ENCODE results near the gene CCDC3. TPM values are rescaled to one million over a fixed set of nuclear protein-coding genes. Genes with fewer than 3 reads are reported as not detected.

CCDC3 gene
- total and polyA plus RNA-seq, 2 of the 4 experiments (the other 2 are of a cell fraction): 0.29 to 0.36 TPM

DNA sequence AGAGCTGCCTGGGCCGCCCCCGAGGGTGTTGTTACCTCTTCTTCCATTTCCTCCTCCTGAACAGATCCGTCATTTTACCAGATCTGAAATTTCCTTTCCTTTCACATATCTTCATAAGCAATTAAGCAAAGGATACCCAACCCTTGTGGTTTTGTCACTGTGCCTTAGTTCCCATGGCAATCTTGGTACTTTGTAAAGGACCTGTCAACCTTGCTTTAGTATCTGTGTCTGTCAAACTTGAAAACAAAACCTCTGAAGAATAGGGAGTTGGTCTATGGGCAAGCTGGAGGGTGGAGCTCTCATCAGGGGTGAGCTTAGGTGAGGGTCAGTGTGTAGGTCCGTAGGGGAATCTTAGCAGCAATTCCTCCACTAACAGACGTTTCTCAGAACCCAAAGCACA, 25.4 kb upstream of the CCDC3 start:
- Histone ChIP-seq H3K4me1 (ENCODE audit: control insufficient read depth, insufficient read depth, low read length) (no peaks in the 10 kb centered on the region), H3K4me2 (ENCODE audit: low read depth, low read length) (no peak overlapping the region), H2BK20ac (ENCODE audit: low read depth, low read length) (no peak overlapping the region), H3K4me3 (ENCODE audit: insufficient read depth, low read depth, low read length) (no peak overlapping the region), H3K36me3 (ENCODE audit: control insufficient read depth, insufficient read depth, low read length) (no peaks in the 10 kb centered on the region), H2BK5ac (ENCODE audit: low read depth, low read length, poor library complexity, severe bottlenecking) (no peak overlapping the region), H3K18ac (ENCODE audit: low read depth, low read length) (no peak overlapping the region), H4K20me1 (ENCODE audit: insufficient read depth, low read length) (no peaks in the 10 kb centered on the region), H3K9me1 (ENCODE audit: insufficient read depth, low read length) (no peaks in the 10 kb centered on the region), H3K56ac (ENCODE audit: extremely low read depth, insufficient read depth, low read length) (no peak overlapping the region), H3K27me3 (ENCODE audit: control insufficient read depth, insufficient read depth, low read length) (no peaks in the 10 kb centered on the region; the same call in 1 of the 2 replicates), H2AK9ac (replicated peaks; ENCODE audit: low read depth, low read length, poor library complexity) (no peak overlapping the region), H2AK5ac (ENCODE audit: low read depth, low read length) (no peak overlapping the region), H3K79me1 (ENCODE audit: low read depth in 1 of 2, low read length in 2 of 2) (no peaks in the 10 kb centered on the region), H4K8ac (ENCODE audit: low read depth in 2 of 2, low read length in 2 of 2) (no peak overlapping the region), H2BK120ac (ENCODE audit: low read depth, low read length) (no peak overlapping the region), H3K27ac (ENCODE audit: insufficient read depth, low read length) (no peak overlapping the region), H3K9me3 (ENCODE audit: control insufficient read depth, insufficient read depth, low read length) (peaks cover 6% of the 10 kb centered on the region), H2AFZ (replicated peaks; ENCODE audit: low read length, poor library complexity) (no peak overlapping the region), H3K23ac (ENCODE audit: low read depth, low read length) (no peak overlapping the region), H3K9ac (ENCODE audit: low read depth, low read length) (no peak overlapping the region), H2BK15ac (ENCODE audit: low read depth, low read length) (no peak overlapping the region), H3K14ac (replicated peaks; ENCODE audit: low read depth, low read length) (no peak overlapping the region), H4K91ac (ENCODE audit: insufficient read depth, low read depth, low read length) (no peak overlapping the region), H4K5ac (ENCODE audit: low read depth, low read length) (no peak overlapping the region), H3K4ac (ENCODE audit: low read depth, low read length) (no peak overlapping the region)
- dilution Hi-C loops (cut with HindIII; ENCODE audit: low sequenced_read_pairs, unreplicated experiment): no loop called here
- ChIA-PET POLR2A (ENCODE audit: unreplicated experiment) (no interaction called here), CTCF (no interaction called here)
- BruUV-seq (replicated peaks): no TSS peak
- no peak for DNase-seq
- no peak for ATAC-seq (ENCODE audit: low read depth)
- TF ChIP-seq CHD1 (IDR thresholded peaks at IDR 0.05; ENCODE audit: low read depth, low read length) (no peak), MAFK (IDR thresholded peaks at IDR 0.05; ENCODE audit: low read depth, low read length) (no peak), CEBPB (IDR thresholded peaks at IDR 0.05; ENCODE audit: low read depth, low read length) (no peak), FOS (IDR thresholded peaks at IDR 0.05; ENCODE audit: low read depth, low read length) (no peak), MXI1 (IDR thresholded peaks at IDR 0.05; ENCODE audit: borderline replicate concordance, low read depth, low read length) (no peak), SMC3 (IDR thresholded peaks at IDR 0.05; ENCODE audit: low read depth, low read length) (no peak), RFX5 (IDR thresholded peaks at IDR 0.05; ENCODE audit: low read depth, low read length) (no peak), RAD21 (IDR thresholded peaks at IDR 0.05; ENCODE audit: low read length) (no peak), RCOR1 (IDR thresholded peaks at IDR 0.05; ENCODE audit: insufficient replicate concordance, low read length) (no peak), NFE2L2 (IDR thresholded peaks at IDR 0.05; ENCODE audit: low read depth, low read length) (no peak), MAZ (IDR thresholded peaks at IDR 0.05; ENCODE audit: borderline replicate concordance, low read depth, low read length) (no peak), POLR2A (IDR thresholded peaks at IDR 0.05; ENCODE audit: low read depth, low read length) (no peak), BHLHE40 (IDR thresholded peaks at IDR 0.05; ENCODE audit: low read depth, low read length) (no peak)
- TF ChIP-seq, protein P1, sequence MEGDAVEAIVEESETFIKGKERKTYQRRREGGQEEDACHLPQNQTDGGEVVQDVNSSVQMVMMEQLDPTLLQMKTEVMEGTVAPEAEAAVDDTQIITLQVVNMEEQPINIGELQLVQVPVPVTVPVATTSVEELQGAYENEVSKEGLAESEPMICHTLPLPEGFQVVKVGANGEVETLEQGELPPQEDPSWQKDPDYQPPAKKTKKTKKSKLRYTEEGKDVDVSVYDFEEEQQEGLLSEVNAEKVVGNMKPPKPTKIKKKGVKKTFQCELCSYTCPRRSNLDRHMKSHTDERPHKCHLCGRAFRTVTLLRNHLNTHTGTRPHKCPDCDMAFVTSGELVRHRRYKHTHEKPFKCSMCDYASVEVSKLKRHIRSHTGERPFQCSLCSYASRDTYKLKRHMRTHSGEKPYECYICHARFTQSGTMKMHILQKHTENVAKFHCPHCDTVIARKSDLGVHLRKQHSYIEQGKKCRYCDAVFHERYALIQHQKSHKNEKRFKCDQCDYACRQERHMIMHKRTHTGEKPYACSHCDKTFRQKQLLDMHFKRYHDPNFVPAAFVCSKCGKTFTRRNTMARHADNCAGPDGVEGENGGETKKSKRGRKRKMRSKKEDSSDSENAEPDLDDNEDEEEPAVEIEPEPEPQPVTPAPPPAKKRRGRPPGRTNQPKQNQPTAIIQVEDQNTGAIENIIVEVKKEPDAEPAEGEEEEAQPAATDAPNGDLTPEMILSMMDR (conservative IDR thresholded peaks at IDR 0.05; ENCODE audit: low read depth, low read length): no peak
- TF ChIP-seq, protein P2, sequence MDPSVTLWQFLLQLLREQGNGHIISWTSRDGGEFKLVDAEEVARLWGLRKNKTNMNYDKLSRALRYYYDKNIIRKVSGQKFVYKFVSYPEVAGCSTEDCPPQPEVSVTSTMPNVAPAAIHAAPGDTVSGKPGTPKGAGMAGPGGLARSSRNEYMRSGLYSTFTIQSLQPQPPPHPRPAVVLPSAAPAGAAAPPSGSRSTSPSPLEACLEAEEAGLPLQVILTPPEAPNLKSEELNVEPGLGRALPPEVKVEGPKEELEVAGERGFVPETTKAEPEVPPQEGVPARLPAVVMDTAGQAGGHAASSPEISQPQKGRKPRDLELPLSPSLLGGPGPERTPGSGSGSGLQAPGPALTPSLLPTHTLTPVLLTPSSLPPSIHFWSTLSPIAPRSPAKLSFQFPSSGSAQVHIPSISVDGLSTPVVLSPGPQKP (IDR thresholded peaks at IDR 0.05; ENCODE audit: borderline replicate concordance, low read depth, low read length): no peak
- TF ChIP-seq, protein P3, sequence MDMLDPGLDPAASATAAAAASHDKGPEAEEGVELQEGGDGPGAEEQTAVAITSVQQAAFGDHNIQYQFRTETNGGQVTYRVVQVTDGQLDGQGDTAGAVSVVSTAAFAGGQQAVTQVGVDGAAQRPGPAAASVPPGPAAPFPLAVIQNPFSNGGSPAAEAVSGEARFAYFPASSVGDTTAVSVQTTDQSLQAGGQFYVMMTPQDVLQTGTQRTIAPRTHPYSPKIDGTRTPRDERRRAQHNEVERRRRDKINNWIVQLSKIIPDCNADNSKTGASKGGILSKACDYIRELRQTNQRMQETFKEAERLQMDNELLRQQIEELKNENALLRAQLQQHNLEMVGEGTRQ (IDR thresholded peaks at IDR 0.05; ENCODE audit: low read depth, low read length): no peak
- no CpG with 5 or more reads among the region's 5 CpGs for WGBS, 2 experiments (ENCODE audit: extremely low coverage in 2 of 2, insufficient read length in 1 of 2)
- intact Hi-C loops (cut with micrococcal nuclease): no loop called here
- in situ Hi-C loops (cut with MboI; ENCODE audit: low sequenced_read_pairs): no loop called here
